Measurements from ENCODE around the gene RAB1B. TPM values are rescaled to one million over a fixed set of nuclear protein-coding genes. Genes with fewer than 3 reads are reported as not detected.

RAB1B gene
- total and polyA plus RNA-seq, 4 donors, result 40.4 to 83.0 (median 51.3) TPM

- Histone ChIP-seq H3K36me3 (ENCODE audit: control insufficient read depth in 4 of 4, insufficient read depth in 3 of 4, low read depth in 1 of 4, low read length in 3 of 4) (peaks cover 0 to 2% (median 0%) of the 10 kb centered on the region in 4 donors), H3K27ac (ENCODE audit: low read depth in 1 of 2, low read length in 2 of 2) (peak overlapping the region; percentile 96), H3K4me3 (ENCODE audit: low read depth in 1 of 3, low read length in 3 of 3) (peak overlapping the region; percentile 44 to 88 (median 81)), H3K4me1 (ENCODE audit: control insufficient read depth in 4 of 4, insufficient read depth in 4 of 4, low read length in 3 of 4) (peaks cover 19 to 49% (median 39%) of the 10 kb centered on the region in 4 donors), H3K27me3 (ENCODE audit: control insufficient read depth in 4 of 4, insufficient read depth in 4 of 4, low read length in 3 of 4) (peaks cover 0 to 5% (median 0%) of the 10 kb centered on the region in 4 donors), H3K9ac (ENCODE audit: low read depth in 1 of 2, low read length in 2 of 2) (peak overlapping the region; percentile 64 to 78), H3K9me3 (ENCODE audit: control insufficient read depth in 4 of 4, low read length in 3 of 4) (no peaks in the 10 kb centered on the region)
- TF ChIP-seq HNF4G (IDR thresholded peaks at IDR 0.05) (no peak), REST (IDR thresholded peaks at IDR 0.05) (peak; percentile 100), MAX (IDR thresholded peaks at IDR 0.05) (no peak), HNF4A (conservative IDR thresholded peaks at IDR 0.05) (peak in 1 of 2 donors; percentile 0)
- peak; percentile 74 for DNase-seq (ENCODE audit: low spot score)
- 13% methylated on average over 36 of the region's 36 CpGs for WGBS
Observed at GRCh38 chr11:66289548-66290329, 21.3 kb downstream of the RAB1B start.

GRCh38 chr11:66290330-66290621 is 21.8 kb downstream of the RAB1B start:
- H3K27ac ChIP-seq (ENCODE audit: low read depth in 1 of 2, low read length in 2 of 2), result no peak overlapping the region
- H3K27me3 ChIP-seq (ENCODE audit: control insufficient read depth in 4 of 4, insufficient read depth in 4 of 4, low read length in 3 of 4), result peaks cover 0 to 5% (median 0%) of the 10 kb centered on the region in 4 donors
- no peak for DNase-seq (ENCODE audit: low spot score)
- TF ChIP-seq MAX (IDR thresholded peaks at IDR 0.05) (no peak), FOXA2 (IDR thresholded peaks at IDR 0.05) (no peak), SP1 (IDR thresholded peaks at IDR 0.05) (no peak), ZBTB33 (IDR thresholded peaks at IDR 0.05) (no peak), YY1 (IDR thresholded peaks at IDR 0.05) (no peak), HNF4A (conservative IDR thresholded peaks at IDR 0.05) (no peak), REST (IDR thresholded peaks at IDR 0.05) (no peak), RAD21 (IDR thresholded peaks at IDR 0.05) (no peak), ATF3 (IDR thresholded peaks at IDR 0.05) (no peak), TAF1 (conservative IDR thresholded peaks at IDR 0.05) (no peak), FOXA1 (IDR thresholded peaks at IDR 0.05) (no peak), NR2F2 (IDR thresholded peaks at IDR 0.05) (no peak), RXRA (IDR thresholded peaks at IDR 0.05) (no peak), EGR1 (IDR thresholded peaks at IDR 0.05; ENCODE audit: low read depth in 2 of 2) (no peak), HNF4G (IDR thresholded peaks at IDR 0.05) (no peak), JUND (IDR thresholded peaks at IDR 0.05) (no peak), CTCF (IDR thresholded peaks at IDR 0.05; ENCODE audit: low read depth, low read length, missing input control) (no peak), GABPA (IDR thresholded peaks at IDR 0.05 in 1 of 2, conservative IDR thresholded peaks at IDR 0.05 in 1 of 2) (no peak)
- peaks cover 19 to 45% (median 36%) of the 10 kb centered on the region in 4 donors for H3K4me1 ChIP-seq (ENCODE audit: control insufficient read depth in 4 of 4, insufficient read depth in 4 of 4, low read length in 3 of 4)
- H3K9me3 ChIP-seq (ENCODE audit: control insufficient read depth in 4 of 4, low read length in 3 of 4), result no peaks in the 10 kb centered on the region
- no peak overlapping the region for H3K9ac ChIP-seq (ENCODE audit: low read depth in 1 of 2, low read length in 2 of 2)
- no peaks in the 10 kb centered on the region for H3K36me3 ChIP-seq (ENCODE audit: control insufficient read depth in 4 of 4, insufficient read depth in 3 of 4, low read depth in 1 of 4, low read length in 3 of 4)
- WGBS, result 77% methylated on average over 2 of the region's 2 CpGs
- no peak overlapping the region for H3K4me3 ChIP-seq (ENCODE audit: low read depth in 1 of 3, low read length in 3 of 3)
